GM12875 (cell line): Measurements from ENCODE around the gene HOXA4.

ENCODE experiments used
- H3K4me3 ChIP-seq: one replicate; pipeline ENCODE4 v1.5.1; 2011; ENCODE audit warnings: low read depth, low read length, control low read depth
- TF ChIP-seq, protein P1 (sequence below): IDR thresholded peaks from 2 replicates; pipeline ENCODE4 v1.5.1; 2011; ENCODE audit warnings: low read depth, mild to moderate bottlenecking, control low read depth, inconsistent platforms, low read length, moderate library complexity, borderline replicate concordance; ENCODE audit not compliant: insufficient read depth

Gene HOXA4

GRCh38 chr7:27138985-27139333, 8.4 kb upstream of the HOXA4 start:
- no peak overlapping the region for H3K4me3 ChIP-seq
- TF ChIP-seq, protein P1, sequence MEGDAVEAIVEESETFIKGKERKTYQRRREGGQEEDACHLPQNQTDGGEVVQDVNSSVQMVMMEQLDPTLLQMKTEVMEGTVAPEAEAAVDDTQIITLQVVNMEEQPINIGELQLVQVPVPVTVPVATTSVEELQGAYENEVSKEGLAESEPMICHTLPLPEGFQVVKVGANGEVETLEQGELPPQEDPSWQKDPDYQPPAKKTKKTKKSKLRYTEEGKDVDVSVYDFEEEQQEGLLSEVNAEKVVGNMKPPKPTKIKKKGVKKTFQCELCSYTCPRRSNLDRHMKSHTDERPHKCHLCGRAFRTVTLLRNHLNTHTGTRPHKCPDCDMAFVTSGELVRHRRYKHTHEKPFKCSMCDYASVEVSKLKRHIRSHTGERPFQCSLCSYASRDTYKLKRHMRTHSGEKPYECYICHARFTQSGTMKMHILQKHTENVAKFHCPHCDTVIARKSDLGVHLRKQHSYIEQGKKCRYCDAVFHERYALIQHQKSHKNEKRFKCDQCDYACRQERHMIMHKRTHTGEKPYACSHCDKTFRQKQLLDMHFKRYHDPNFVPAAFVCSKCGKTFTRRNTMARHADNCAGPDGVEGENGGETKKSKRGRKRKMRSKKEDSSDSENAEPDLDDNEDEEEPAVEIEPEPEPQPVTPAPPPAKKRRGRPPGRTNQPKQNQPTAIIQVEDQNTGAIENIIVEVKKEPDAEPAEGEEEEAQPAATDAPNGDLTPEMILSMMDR: no peak

DNA sequence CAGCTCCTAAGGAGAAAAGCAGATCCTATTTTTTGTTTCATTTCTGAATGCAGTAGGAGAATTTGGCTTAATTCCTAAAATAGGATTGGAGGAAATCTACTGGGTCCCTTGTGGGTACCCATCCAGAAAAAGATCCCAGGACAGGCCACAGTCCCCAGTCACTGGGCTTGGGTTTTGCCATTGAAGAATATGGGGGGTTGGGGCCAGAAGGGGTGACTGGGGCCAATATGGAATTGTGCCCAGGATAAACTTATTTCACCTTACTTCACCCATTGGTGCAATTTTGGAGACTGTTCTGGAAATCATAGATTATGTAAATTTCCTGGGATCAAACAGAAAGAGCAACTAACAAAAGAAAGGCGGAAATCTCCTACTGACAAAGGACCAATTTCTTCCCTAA, 7.9 kb upstream of the HOXA4 start:
- TF ChIP-seq, protein P1: no peak
- H3K4me3 ChIP-seq: no peak overlapping the region

DNA sequence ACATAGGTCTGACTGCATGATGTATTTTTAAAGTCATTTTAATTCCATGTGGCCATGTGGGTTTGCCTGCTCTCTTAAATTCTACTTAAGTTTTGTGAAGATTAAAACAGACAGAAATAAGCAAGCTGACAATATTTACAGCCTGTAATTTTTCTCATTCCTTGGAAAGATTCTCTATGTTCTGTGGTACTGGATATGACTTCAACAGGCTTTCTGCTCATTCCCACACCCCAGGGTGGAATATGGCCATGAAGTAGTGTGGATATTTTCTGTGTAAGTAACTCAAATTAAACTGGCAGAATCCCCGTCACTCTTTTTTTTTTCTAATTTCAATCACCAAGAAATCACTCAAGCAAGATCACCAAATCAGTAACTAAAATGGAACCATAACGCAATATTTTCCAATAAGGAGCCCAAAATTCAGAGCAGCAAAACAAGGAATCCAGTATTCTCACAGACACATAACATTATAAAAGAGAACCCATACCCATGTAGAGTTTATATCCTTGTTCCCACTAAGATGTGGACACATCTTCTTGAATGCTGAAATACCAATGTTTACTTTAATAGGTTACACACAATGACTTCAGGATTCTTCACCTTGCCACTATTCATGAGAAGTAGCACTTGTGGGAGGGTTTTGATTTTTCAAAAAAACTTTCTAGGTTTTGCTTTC, 7.2 kb upstream of the HOXA4 start:
- TF ChIP-seq, protein P1: no peak
- no peak overlapping the region for H3K4me3 ChIP-seq

DNA sequence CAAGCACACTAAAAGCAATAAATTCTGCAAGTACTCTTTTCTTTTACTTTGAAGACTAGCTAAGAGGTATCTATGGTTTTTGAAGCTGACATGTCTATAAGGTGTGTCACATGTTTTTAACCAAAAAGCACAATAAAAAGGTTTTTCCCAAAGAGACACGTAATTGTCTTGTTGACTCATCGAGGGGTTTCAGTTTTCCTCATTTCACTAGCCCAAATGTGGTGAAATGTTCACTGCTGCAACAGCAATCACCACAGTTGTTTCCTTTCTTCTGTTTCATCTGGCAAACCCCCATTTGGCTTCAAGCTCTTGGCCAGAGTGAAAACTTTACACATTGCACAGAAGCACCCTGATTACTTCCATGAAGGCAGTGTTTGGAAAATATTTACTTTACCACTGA, 3.8 kb upstream of the HOXA4 start:
- TF ChIP-seq, protein P1: no peak
- H3K4me3 ChIP-seq: no peak overlapping the region

DNA sequence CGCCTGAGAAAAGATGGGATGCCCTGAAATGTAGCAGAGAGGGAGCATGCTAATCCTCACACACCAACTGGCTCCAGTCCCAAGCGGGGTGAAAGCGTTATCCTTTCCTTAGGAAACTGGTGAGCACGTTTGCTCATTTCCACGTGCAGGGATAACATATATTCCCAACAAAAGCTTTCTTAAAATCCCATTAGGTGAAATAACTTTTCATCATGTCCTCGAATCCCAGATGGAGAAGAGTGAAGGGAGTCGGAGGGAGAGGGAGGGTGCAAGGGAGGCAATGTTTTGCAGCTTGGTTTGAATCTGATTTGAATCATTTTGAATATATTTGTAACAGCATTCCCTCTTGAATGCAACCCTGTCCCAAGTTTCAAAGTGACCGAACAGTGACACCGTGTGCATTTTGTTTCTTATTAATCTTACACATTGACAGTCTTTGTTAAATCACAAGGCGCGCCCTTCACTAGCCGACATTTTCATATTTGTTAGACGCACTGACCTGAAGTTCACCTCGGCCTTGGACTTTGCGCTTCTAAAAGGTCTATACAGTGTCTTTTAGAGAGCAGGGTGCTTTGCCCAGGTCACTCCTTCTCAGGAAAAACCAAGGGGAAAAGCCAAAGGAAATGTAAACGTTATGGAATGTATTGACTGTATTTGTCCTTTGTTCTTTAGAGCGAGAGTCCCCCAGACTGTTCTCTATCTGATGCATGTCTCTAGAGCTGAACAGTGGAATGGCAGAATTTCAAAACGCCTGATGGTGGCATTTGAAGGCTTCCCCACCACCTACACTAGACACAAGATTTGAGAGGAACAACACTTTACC, 3.1 kb upstream of the HOXA4 start:
- TF ChIP-seq, protein P1: no peak
- no peak overlapping the region for H3K4me3 ChIP-seq

GRCh38 chr7:27132978-27133377, 2.4 kb upstream of the HOXA4 start:
- TF ChIP-seq, protein P1: no peak
- H3K4me3 ChIP-seq: no peak overlapping the region

GRCh38 chr7:27132214-27132613, 1.7 kb upstream of the HOXA4 start:
- H3K4me3 ChIP-seq: no peak overlapping the region
- TF ChIP-seq, protein P1: no peak
